A549 (cell line): ENCODE data around the gene ACOD1.
"Not testable (repeated sequence)": the region's sequence is repeated elsewhere in the genome, so short reads cannot be mapped to it uniquely, and the experiment has no call there.

Experiments
- CTCF ChIP-seq: fragments of >200 bp; sonication (Bioruptor Twin); formaldehyde crosslinking; IDR thresholded peaks from 3 replicates; pipeline ENCODE4 v1.5.1; 2016
- MAX ChIP-seq: IDR thresholded peaks from 2 replicates; pipeline ENCODE4 v1.6.1; 2012
- RCOR1 ChIP-seq: fragments of 150-350 bp; IDR thresholded peaks from 2 replicates; pipeline ENCODE4 v1.6.1; 2014; ENCODE audit warnings: antibody characterized with exemption, low read length, low read depth
- REST ChIP-seq: fragments of 200-600 bp; sonication (generic); IDR thresholded peaks from 2 replicates; pipeline ENCODE4 v1.6.1; 2016; ENCODE audit warnings: antibody characterized with exemption, mild to moderate bottlenecking, moderate library complexity

- TF ChIP-seq CTCF, RCOR1, MAX, REST: not testable (repeated sequence)
These were observed 30.4 kb upstream of the ACOD1 start for GRCh38 chr13:76917755-76918481.
